VCaP (cell line): ENCODE measurements around the gene SCAF4.
"Not testable (repeated sequence)": the region's sequence is repeated elsewhere in the genome, so short reads cannot be mapped to it uniquely, and the experiment has no call there.

Experiments used
- H3K27ac ChIP-seq: fragments of 450-650 bp; 2 replicates; pipeline ENCODE4 v1.5.1; 2017
- CTCF ChIP-seq: fragments of 450-650 bp; conservative IDR thresholded peaks from 2 replicates; pipeline ENCODE4 v1.5.1; 2017; ENCODE audit warnings: mild to moderate bottlenecking, moderate library complexity

SCAF4 gene

GRCh38 chr21:31671146-31671716, 60.7 kb downstream of the SCAF4 start:
- TF ChIP-seq CTCF, result no peak
- H3K27ac ChIP-seq, result no peak overlapping the region

GRCh38 chr21:31670070-31670469, 61.8 kb downstream of the SCAF4 start:
- H3K27ac ChIP-seq, result no peak overlapping the region
- no peak for TF ChIP-seq CTCF

- no peak for TF ChIP-seq CTCF
- H3K27ac ChIP-seq, result no peak overlapping the region
These were observed 63.0 kb downstream of the SCAF4 start for GRCh38 chr21:31668651-31669491.

GRCh38 chr21:31667639-31668038, 64.3 kb downstream of the SCAF4 start:
- H3K27ac ChIP-seq, result no peak overlapping the region
- TF ChIP-seq CTCF, result no peak

- no peak for TF ChIP-seq CTCF
- no peak overlapping the region for H3K27ac ChIP-seq
These were observed 64.8 kb downstream of the SCAF4 start for GRCh38 chr21:31667132-31667531.

- H3K27ac ChIP-seq, result no peak overlapping the region
- no peak for TF ChIP-seq CTCF
These were observed 65.4 kb downstream of the SCAF4 start for GRCh38 chr21:31666445-31667010.

GRCh38 chr21:31665869-31666268, 66.0 kb downstream of the SCAF4 start:
- H3K27ac ChIP-seq, result not testable (repeated sequence)

GRCh38 chr21:31665397-31665796, 66.5 kb downstream of the SCAF4 start:
- H3K27ac ChIP-seq, result no peak overlapping the region

More at GRCh38 chr21:31665397-31665796, 66.5 kb downstream of the SCAF4 start:
- TF ChIP-seq CTCF, result no peak
